Chondrocyte (in vitro differentiated cells): ENCODE results near the gene NEK6. TPM values are rescaled to one million over a fixed set of nuclear protein-coding genes. Genes with fewer than 3 reads are reported as not detected.
A peak's percentile ranks its signal among the peaks of the same experiment; 100 is the strongest.

Experiments
- DNase-seq: peaks from one replicate; pipeline ENCODE4 v3.0.0; 2021; ENCODE audit warnings: mixed read lengths, low spot score
- H3K27ac Mint-ChIP-seq: one replicate; pipeline ENCODE4 v1.8.0; 2021; ENCODE audit warnings: mild to moderate bottlenecking, moderate library complexity, mixed read lengths; ENCODE audit not compliant: unreplicated experiment
- H3K27me3 Mint-ChIP-seq: 2 replicates; pipeline ENCODE4 v1.8.0; 2021; ENCODE audit warnings: low read depth, mixed read lengths
- H3K36me3 Mint-ChIP-seq: 2 replicates; pipeline ENCODE4 v1.8.0; 2021; ENCODE audit warnings: low read depth, mixed read lengths
- H3K4me1 Mint-ChIP-seq: 2 replicates; pipeline ENCODE4 v1.8.0; 2021; ENCODE audit warnings: low read depth, mild to moderate bottlenecking, mixed read lengths
- H3K4me3 Mint-ChIP-seq: one replicate; pipeline ENCODE4 v1.8.0; 2021; ENCODE audit warnings: mild to moderate bottlenecking, moderate library complexity, mixed read lengths; ENCODE audit not compliant: unreplicated experiment
- H3K9me3 Mint-ChIP-seq: 2 replicates; pipeline ENCODE4 v1.8.0; 2021; ENCODE audit warnings: low read depth, mixed read lengths
- total RNA-seq: library from RNA; stranded (reverse); gene quantifications from 3 replicates; pipeline ENCODE4 v1.2.1, GENCODE V29; 2021
- TF ChIP-seq, protein P1 (sequence below): fragments of 200-600 bp; sonication (generic); IDR thresholded peaks from 2 replicates; pipeline ENCODE4 v1.5.0; 2021; ENCODE audit warnings: antibody characterized with exemption, mild to moderate bottlenecking, moderate library complexity

Gene NEK6
- total RNA-seq, 1 donor from 2014 or later, result 110 TPM

DNA sequence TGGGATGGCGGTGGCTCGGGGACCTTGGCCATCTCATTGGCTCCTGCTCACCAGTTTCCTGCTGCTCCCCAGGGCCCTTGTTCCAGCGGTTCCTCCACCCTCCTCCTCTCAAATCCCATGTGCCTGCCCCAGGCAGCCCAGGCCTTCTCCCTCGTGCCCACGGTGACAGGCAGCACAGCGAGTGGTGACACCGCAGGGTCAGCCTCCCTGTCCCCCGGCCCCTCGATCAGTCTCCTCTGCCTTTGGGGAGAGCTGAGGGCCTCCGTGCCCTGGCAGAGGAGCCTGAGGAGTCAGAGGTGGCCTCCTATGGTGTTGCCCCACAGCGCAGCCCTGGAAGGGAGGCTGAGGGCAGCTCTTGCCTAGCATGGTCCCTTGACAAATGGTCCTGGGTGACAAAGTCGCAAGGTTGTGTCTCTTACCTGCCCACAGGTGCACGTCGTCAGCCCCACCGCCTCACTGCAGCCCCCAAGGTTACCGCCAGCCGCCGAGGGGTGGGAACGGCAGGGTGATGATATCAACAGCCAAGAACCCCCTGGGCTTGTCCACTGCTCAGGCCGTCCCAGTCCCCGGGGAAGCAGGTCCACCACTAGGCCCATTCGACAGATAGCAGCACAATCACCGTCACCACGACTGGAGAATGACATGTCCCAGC is 49.8 kb downstream of the NEK6 start:
- DNase-seq, result no peak
- H3K27ac Mint-ChIP-seq, result peak overlapping the region; percentile 36
- peaks cover 22% of the 10 kb centered on the region for H3K36me3 Mint-ChIP-seq
- peaks cover 46% of the 10 kb centered on the region for H3K4me1 Mint-ChIP-seq
- no peaks in the 10 kb centered on the region for H3K9me3 Mint-ChIP-seq
- H3K4me3 Mint-ChIP-seq, result no peak overlapping the region
- TF ChIP-seq, protein P1, sequence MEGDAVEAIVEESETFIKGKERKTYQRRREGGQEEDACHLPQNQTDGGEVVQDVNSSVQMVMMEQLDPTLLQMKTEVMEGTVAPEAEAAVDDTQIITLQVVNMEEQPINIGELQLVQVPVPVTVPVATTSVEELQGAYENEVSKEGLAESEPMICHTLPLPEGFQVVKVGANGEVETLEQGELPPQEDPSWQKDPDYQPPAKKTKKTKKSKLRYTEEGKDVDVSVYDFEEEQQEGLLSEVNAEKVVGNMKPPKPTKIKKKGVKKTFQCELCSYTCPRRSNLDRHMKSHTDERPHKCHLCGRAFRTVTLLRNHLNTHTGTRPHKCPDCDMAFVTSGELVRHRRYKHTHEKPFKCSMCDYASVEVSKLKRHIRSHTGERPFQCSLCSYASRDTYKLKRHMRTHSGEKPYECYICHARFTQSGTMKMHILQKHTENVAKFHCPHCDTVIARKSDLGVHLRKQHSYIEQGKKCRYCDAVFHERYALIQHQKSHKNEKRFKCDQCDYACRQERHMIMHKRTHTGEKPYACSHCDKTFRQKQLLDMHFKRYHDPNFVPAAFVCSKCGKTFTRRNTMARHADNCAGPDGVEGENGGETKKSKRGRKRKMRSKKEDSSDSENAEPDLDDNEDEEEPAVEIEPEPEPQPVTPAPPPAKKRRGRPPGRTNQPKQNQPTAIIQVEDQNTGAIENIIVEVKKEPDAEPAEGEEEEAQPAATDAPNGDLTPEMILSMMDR, result no peak
- no peaks in the 10 kb centered on the region for H3K27me3 Mint-ChIP-seq

DNA sequence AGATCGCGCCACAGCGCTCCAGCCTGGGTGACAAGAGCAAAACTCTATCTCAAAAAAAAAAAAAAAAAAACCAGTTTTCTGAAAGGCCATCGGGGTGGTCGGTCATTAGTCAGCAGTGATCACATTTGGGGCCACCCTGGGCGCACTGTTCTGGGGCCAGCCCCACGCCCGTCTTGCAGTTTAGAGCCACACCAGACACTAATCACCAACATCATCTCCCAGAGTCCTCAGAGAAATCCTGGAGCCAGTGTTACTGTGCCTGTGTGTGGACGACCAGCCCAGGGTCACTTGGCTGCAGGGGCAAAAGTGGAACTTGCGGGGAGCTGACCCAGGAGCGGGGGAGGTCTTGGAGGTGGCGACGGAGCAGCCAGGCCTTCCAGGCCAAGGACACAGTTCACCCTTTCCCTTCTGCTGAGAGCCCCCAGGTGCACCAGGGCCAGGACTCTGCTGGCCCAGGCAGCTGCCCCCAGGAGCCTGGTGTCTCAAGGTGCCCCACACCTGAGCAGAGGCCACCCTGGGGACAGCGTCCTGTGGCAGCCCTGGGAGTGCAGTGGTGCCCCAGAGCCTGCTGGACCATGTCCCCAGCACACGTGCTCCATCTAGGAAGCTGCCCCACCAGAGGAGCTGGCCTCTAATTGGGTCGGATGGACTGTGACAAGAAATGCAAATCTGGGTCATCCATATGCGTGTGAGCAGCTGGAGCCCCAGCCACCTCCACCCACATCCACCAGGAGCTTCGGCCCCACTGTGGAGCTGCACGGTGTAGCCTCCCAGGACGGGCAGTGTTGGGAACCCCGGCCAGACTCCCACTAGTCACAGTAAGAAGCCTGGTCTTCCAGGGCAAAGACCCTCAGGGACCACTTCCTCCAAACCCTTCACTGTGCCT is 51.1 kb downstream of the NEK6 start:
- TF ChIP-seq, protein P1, result no peak
- Mint-ChIP-seq H3K4me3 (no peak overlapping the region), H3K36me3 (peaks cover 14% of the 10 kb centered on the region), H3K27me3 (no peaks in the 10 kb centered on the region), H3K9me3 (no peaks in the 10 kb centered on the region), H3K4me1 (peaks cover 46% of the 10 kb centered on the region), H3K27ac (peak overlapping the region; percentile 94)
- no peak for DNase-seq

DNA sequence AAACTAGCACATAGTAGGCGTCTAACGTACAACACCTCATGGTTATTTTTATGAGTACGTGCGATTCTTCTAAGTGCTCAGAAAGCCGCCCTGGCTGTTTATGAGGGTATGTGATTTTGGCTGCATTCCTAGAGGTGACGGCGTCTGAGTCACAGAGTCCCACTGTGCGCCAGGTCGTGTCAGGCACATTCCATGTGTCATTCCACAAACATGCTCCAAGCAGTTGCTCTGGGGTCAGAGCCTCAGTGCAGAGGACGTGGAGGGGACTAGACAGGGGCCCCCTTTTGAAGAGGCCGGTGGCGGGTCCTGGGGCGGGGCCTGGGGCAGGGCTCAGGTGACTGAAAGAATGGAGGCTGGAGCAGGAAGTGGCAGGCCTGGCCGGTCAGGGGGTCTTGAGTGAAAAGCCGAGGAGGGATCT is 51.9 kb downstream of the NEK6 start:
- TF ChIP-seq, protein P1, result no peak
- Mint-ChIP-seq H3K9me3 (no peaks in the 10 kb centered on the region), H3K27ac (peak overlapping the region; percentile 94), H3K4me3 (no peak overlapping the region), H3K36me3 (peaks cover 18% of the 10 kb centered on the region), H3K4me1 (peaks cover 46% of the 10 kb centered on the region), H3K27me3 (no peaks in the 10 kb centered on the region)
- no peak for DNase-seq

DNA sequence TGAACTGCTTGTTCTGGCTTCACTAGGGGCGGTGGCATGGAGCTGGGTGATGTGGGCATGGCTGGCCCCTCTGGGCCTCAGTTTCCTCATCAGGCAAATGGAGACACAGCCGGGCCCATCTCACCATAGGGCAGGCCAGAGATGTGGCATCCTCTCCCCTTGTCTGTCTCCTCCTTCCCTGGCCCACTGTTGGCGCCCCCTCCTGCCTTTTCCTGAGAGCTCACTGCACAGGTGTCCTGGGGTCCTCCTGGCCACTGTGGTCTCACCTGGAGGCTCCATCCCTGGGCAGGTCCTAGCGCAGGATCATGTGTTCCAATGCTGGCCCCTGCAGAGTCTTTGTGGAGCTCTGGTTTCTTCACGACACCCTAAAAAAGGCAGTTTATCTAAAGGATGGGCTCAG is 53.5 kb downstream of the NEK6 start:
- no peaks in the 10 kb centered on the region for H3K27me3 Mint-ChIP-seq
- H3K27ac Mint-ChIP-seq, result no peak overlapping the region
- peaks cover 18% of the 10 kb centered on the region for H3K36me3 Mint-ChIP-seq
- H3K4me1 Mint-ChIP-seq, result peaks cover 37% of the 10 kb centered on the region
- H3K4me3 Mint-ChIP-seq, result no peak overlapping the region
- DNase-seq, result no peak
- no peaks in the 10 kb centered on the region for H3K9me3 Mint-ChIP-seq
- TF ChIP-seq, protein P1, result peak; percentile 36
